ENCODE results near the gene SLC38A2.

The SLC38A2 gene

GRCh38 chr12:46377678-46378077 is 5.1 kb upstream of the SLC38A2 start:
- no peak for TF ChIP-seq CTCF (IDR thresholded peaks at IDR 0.05)
- Histone ChIP-seq H3K27ac (no peak overlapping the region), H3K4me3 (no peak overlapping the region)
- no peak for DNase-seq (ENCODE audit: low spot score)

GRCh38 chr12:46376579-46376978 is 4.0 kb upstream of the SLC38A2 start:
- DNase-seq (ENCODE audit: low spot score) = no peak
- Histone ChIP-seq H3K27ac (no peak overlapping the region), H3K4me3 (no peak overlapping the region)
- no peak for TF ChIP-seq CTCF (IDR thresholded peaks at IDR 0.05)

- TF ChIP-seq CTCF (IDR thresholded peaks at IDR 0.05) = no peak
- DNase-seq (ENCODE audit: low spot score) = no peak
- H3K4me3 ChIP-seq = no peak overlapping the region
- no peak overlapping the region for H3K27ac ChIP-seq
Observed at GRCh38 chr12:46374711-46375110, 2.1 kb upstream of the SLC38A2 start.

- H3K4me3 ChIP-seq = no peak overlapping the region
- no peak overlapping the region for H3K27ac ChIP-seq
- no peak for DNase-seq (ENCODE audit: low spot score)
- TF ChIP-seq CTCF (IDR thresholded peaks at IDR 0.05) = no peak
Observed at GRCh38 chr12:46374310-46374709, 1.7 kb upstream of the SLC38A2 start.

- TF ChIP-seq CTCF (IDR thresholded peaks at IDR 0.05) = no peak
- Histone ChIP-seq H3K4me3 (peak overlapping the region; percentile 90), H3K27ac (peak overlapping the region; percentile 95 to 99)
- peak; percentile 85 for DNase-seq (ENCODE audit: low spot score)
Observed at GRCh38 chr12:46373301-46374296, 1.0 kb upstream of the SLC38A2 start.

GRCh38 chr12:46371718-46372543 is 642 bp downstream of the SLC38A2 start:
- Histone ChIP-seq H3K27ac (peak overlapping the region; percentile 95 to 99), H3K4me3 (peak overlapping the region; percentile 90)
- peak; percentile 84 for DNase-seq (ENCODE audit: low spot score)
- TF ChIP-seq CTCF (IDR thresholded peaks at IDR 0.05) = no peak

All from coronary artery (tissue), 2 donors.